Natural killer cell (primary cell): ENCODE data around the gene F5. TPM values are rescaled to one million over a fixed set of nuclear protein-coding genes. Genes with fewer than 3 reads are reported as not detected.

Experiments used
- ATAC-seq, 3 donors: fragments of 150-1000 bp in 2 of 3; fragments of 200-7000 bp in 1 of 3; cut with Tn5 transposase; 1 replicate in 1 of 3; 2 replicates in 2 of 3; pipeline ENCODE4 v1.10.0; 2021; ENCODE audit warnings: mild to moderate bottlenecking in 2 of 3, moderate library complexity in 2 of 3
- DNase-seq, 2 donors: peaks; one replicate each; pipeline versions ENCODE4 v3.0.0 to v3.0.0-alpha.2; 2013 to 2021; ENCODE audit warnings: mixed read lengths in 1 of 2
- H3K27ac ChIP-seq: one replicate; pipeline ENCODE4 v1.5.1; 2013; ENCODE audit warnings: mild to moderate bottlenecking, low read length
- H3K27me3 ChIP-seq: one replicate; pipeline ENCODE4 v1.6.1; 2013; ENCODE audit warnings: low read length; ENCODE audit not compliant: control insufficient read depth, insufficient read depth
- H3K36me3 ChIP-seq: one replicate; pipeline ENCODE4 v1.6.1; 2013; ENCODE audit warnings: low read length; ENCODE audit not compliant: control insufficient read depth, insufficient read depth
- H3K4me1 ChIP-seq: one replicate; pipeline ENCODE4 v1.6.1; 2013; ENCODE audit warnings: low read length; ENCODE audit not compliant: control insufficient read depth, insufficient read depth
- H3K4me3 ChIP-seq: one replicate; pipeline ENCODE4 v1.5.1; 2013; ENCODE audit warnings: low read length
- H3K9me3 ChIP-seq: one replicate; pipeline ENCODE4 v1.6.1; 2013; ENCODE audit warnings: low read length; ENCODE audit not compliant: control insufficient read depth, insufficient read depth
- H3K27ac Mint-ChIP-seq, 2 donors: one replicate each; pipeline ENCODE4 v1.8.0; 2022; ENCODE audit warnings: mild to moderate bottlenecking in 2 of 2, mixed read lengths in 2 of 2, moderate library complexity in 1 of 2
- H3K27me3 Mint-ChIP-seq, 2 donors: one replicate each; pipeline ENCODE4 v1.8.0; 2022; ENCODE audit warnings: low read depth in 2 of 2, mixed read lengths in 2 of 2
- H3K36me3 Mint-ChIP-seq: one replicate; pipeline ENCODE4 v1.8.0; 2022; ENCODE audit warnings: mixed read lengths
- H3K4me1 Mint-ChIP-seq, 2 donors: one replicate each; pipeline ENCODE4 v1.8.0; 2022; ENCODE audit warnings: mixed read lengths in 2 of 2
- H3K4me3 Mint-ChIP-seq: one replicate; pipeline ENCODE4 v1.8.0; 2022; ENCODE audit warnings: mild to moderate bottlenecking, moderate library complexity, mixed read lengths
- H3K9me3 Mint-ChIP-seq, 2 donors: one replicate each; pipeline ENCODE4 v1.8.0; 2022; ENCODE audit warnings: mixed read lengths in 2 of 2
- WGBS: methylation state at CpG from one replicate; pipeline ENCODE4 v1.1.7; 2013; ENCODE audit warnings: missing lambda C conversion rate; ENCODE audit not compliant: insufficient coverage; 5-methylcytosine and 5-hydroxymethylcytosine counted together
- intact Hi-C: fragments of 100-400 bp; cut with micrococcal nuclease; formaldehyde crosslinking; loops from one replicate; pipeline ENCODE4 v1.14.2; 2022
- total RNA-seq, 4 donors: library from RNA; stranded (reverse); fragments of 120-200 nt in 1 of 4; gene quantifications; one replicate each; pipeline versions ENCODE4 v1.2.3 to v1.2.4, GENCODE V29; 2013 to 2022
- TF ChIP-seq, protein P1 (sequence below): fragments of 200-600 bp; IDR thresholded peaks from one replicate; pipeline ENCODE4 v1.8.0; 2022; ENCODE audit warnings: antibody characterized with exemption

Gene F5
- total RNA-seq, 3 donors from 2014 or later (not counting 1 experiment from before 2014, with no cell fraction given): 0.02 to 1.7 (median 0.45) TPM

DNA sequence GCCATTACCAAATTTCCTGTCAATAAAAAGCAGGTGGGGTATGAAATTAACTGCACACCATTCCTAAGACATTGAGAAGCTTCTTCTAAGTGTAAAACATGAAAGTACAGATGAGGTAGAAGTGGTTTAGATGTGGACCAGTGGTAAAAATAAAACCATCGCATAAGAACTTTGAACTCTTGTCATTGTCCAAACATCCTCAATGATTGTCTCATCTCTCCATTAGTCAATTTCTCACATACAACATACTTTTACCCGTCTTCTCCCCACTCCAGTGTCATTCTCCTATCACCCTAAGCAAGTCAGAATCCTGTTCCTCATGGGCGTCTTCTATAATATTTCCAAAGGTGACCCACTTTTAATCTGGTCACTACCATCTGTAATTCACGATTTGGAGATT, 76.2 kb downstream of the F5 start:
- Mint-ChIP-seq H3K4me3 (no peak overlapping the region), H3K27me3 (no peaks in the 10 kb centered on the region), H3K27ac (no peak overlapping the region), H3K36me3 (no peaks in the 10 kb centered on the region), H3K9me3 (no peaks in the 10 kb centered on the region), H3K4me1 (peaks cover 5 to 7% of the 10 kb centered on the region in 2 donors)
- 89% methylated on average over 3 of the region's 4 CpGs for WGBS
- Histone ChIP-seq H3K36me3 (no peaks in the 10 kb centered on the region), H3K9me3 (no peaks in the 10 kb centered on the region), H3K27me3 (no peaks in the 10 kb centered on the region), H3K4me1 (no peaks in the 10 kb centered on the region), H3K27ac (no peak overlapping the region), H3K4me3 (no peak overlapping the region)
- intact Hi-C loops: no loop called here
- ATAC-seq (no peak), DNase-seq (no peak)
- TF ChIP-seq, protein P1, sequence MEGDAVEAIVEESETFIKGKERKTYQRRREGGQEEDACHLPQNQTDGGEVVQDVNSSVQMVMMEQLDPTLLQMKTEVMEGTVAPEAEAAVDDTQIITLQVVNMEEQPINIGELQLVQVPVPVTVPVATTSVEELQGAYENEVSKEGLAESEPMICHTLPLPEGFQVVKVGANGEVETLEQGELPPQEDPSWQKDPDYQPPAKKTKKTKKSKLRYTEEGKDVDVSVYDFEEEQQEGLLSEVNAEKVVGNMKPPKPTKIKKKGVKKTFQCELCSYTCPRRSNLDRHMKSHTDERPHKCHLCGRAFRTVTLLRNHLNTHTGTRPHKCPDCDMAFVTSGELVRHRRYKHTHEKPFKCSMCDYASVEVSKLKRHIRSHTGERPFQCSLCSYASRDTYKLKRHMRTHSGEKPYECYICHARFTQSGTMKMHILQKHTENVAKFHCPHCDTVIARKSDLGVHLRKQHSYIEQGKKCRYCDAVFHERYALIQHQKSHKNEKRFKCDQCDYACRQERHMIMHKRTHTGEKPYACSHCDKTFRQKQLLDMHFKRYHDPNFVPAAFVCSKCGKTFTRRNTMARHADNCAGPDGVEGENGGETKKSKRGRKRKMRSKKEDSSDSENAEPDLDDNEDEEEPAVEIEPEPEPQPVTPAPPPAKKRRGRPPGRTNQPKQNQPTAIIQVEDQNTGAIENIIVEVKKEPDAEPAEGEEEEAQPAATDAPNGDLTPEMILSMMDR: no peak

DNA sequence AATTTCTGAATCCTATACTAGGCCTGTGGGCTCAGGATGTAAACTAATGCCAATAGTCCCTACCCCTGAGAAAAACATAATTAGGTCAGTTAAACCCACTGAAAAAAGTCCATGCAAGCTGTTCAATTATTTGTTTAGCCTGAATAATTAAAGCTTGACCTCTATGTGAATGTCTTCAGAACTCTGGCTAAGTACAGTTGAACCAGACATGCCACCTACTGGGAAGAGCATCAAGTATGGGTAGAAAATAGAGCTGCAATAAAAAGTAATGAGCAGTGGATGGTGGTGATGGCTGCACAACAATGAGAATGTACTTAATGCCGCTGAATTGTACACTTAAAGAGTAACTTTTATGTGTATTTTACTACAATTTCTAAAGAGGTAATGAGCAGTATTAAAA, 76.9 kb downstream of the F5 start:
- H3K4me3 Mint-ChIP-seq: no peak overlapping the region
- no peaks in the 10 kb centered on the region for H3K9me3 Mint-ChIP-seq
- H3K27me3 Mint-ChIP-seq: no peaks in the 10 kb centered on the region
- intact Hi-C loops: no loop called here
- Histone ChIP-seq H3K27me3 (no peaks in the 10 kb centered on the region), H3K4me3 (no peak overlapping the region), H3K9me3 (no peaks in the 10 kb centered on the region), H3K4me1 (no peaks in the 10 kb centered on the region), H3K27ac (no peak overlapping the region), H3K36me3 (no peaks in the 10 kb centered on the region)
- H3K36me3 Mint-ChIP-seq: no peaks in the 10 kb centered on the region
- H3K27ac Mint-ChIP-seq: no peak overlapping the region
- whole genome bisulfite sequencing: no CpG with 5 or more reads among the region's 1 CpG
- ATAC-seq (no peak), DNase-seq (no peak)
- H3K4me1 Mint-ChIP-seq: peaks cover 5 to 7% of the 10 kb centered on the region in 2 donors
- TF ChIP-seq, protein P1: no peak

DNA sequence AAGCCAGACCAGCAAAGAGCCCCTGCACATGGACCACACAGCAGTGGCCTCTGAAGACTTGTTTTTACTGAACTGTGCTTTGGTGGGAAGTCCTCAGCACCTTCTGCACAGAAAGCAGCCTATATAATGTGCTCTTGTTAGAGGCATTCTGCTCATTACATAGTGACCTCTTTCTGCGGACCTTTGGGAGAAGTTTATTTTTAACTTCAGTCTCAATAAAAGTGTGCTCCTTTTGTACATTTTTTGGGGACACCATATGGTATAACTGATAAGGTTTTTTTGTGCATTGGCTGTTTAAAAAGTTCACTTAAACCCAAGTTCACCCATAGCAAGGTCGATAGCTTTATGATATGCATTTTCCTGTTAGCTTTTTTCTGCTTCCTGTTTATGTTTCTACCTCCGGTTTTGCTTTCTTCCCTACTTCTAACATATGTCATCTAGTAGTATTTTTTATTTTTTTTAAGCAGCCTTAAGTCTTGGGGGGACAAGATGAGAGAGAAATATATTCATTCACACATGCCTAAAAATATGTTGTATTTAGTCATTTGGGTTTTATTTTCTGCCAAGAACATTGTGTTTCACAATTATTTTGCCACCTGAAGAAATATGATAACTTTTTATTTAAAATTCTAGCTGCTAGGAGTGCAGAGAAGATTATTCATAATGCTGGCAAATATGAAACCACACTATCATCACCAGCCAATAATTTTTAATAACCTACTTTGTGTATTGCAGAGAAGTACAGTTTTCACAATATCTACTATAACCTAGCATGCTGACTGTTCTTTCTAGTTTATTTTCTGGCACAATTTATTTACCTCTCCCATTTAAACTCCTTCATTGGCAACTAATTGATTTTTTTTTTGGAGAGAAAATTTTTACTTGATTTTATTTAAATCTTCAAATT, 77.6 kb downstream of the F5 start:
- DNase-seq (no peak), ATAC-seq (peak in 1 of 3 donors; percentile 30)
- Mint-ChIP-seq H3K9me3 (no peaks in the 10 kb centered on the region), H3K4me3 (peak overlapping the region; percentile 51), H3K36me3 (no peaks in the 10 kb centered on the region), H3K27me3 (no peaks in the 10 kb centered on the region), H3K27ac (no peak overlapping the region), H3K4me1 (peaks cover 5 to 7% of the 10 kb centered on the region in 2 donors)
- H3K36me3 ChIP-seq: no peaks in the 10 kb centered on the region
- intact Hi-C loops: no loop called here
- H3K27ac ChIP-seq: no peak overlapping the region
- H3K27me3 ChIP-seq: no peaks in the 10 kb centered on the region
- no CpG with 5 or more reads among the region's 3 CpGs for WGBS
- H3K4me1 ChIP-seq: no peaks in the 10 kb centered on the region
- no peaks in the 10 kb centered on the region for H3K9me3 ChIP-seq
- TF ChIP-seq, protein P1: no peak
- H3K4me3 ChIP-seq: no peak overlapping the region
